ENCODE measurements around the gene DUSP22. TPM values are rescaled to one million over a fixed set of nuclear protein-coding genes. Genes with fewer than 3 reads are reported as not detected.

The DUSP22 gene
- polyA plus RNA-seq, 10 donors = 23.0 to 30.0 (median 26.7) TPM

GRCh38 chr6:296151-297122 is 4.2 kb downstream of the DUSP22 start:
- peak in 1 of 3 donors; percentile 32 for DNase-seq

- DNase-seq = no peak
Measured at GRCh38 chr6:297571-298232, 5.4 kb downstream of the DUSP22 start.

GRCh38 chr6:298233-299103 is 6.2 kb downstream of the DUSP22 start:
- DNase-seq = peak in 1 of 3 donors; percentile 19

GRCh38 chr6:299104-299980 is 7.1 kb downstream of the DUSP22 start:
- DNase-seq = no peak

- no peak for DNase-seq
Measured at GRCh38 chr6:300026-300425, 7.7 kb downstream of the DUSP22 start.

GRCh38 chr6:300494-301198 is 8.4 kb downstream of the DUSP22 start:
- DNase-seq = no peak

GRCh38 chr6:301526-301925 is 9.2 kb downstream of the DUSP22 start:
- no peak for DNase-seq

- no peak for DNase-seq
Measured at GRCh38 chr6:301929-302705, 9.8 kb downstream of the DUSP22 start.

- no peak for DNase-seq
Measured at GRCh38 chr6:302760-303159, 10.5 kb downstream of the DUSP22 start.

- no peak for DNase-seq
Measured at GRCh38 chr6:303263-303662, 11.0 kb downstream of the DUSP22 start.

- DNase-seq = no peak
Measured at GRCh38 chr6:303948-304558, 11.8 kb downstream of the DUSP22 start.

- no peak for DNase-seq
Measured at GRCh38 chr6:304833-305370, 12.6 kb downstream of the DUSP22 start.

- no peak for DNase-seq
Measured at GRCh38 chr6:305371-306206, 13.3 kb downstream of the DUSP22 start.

- DNase-seq = no peak
Measured at GRCh38 chr6:306641-307061, 14.4 kb downstream of the DUSP22 start.

GRCh38 chr6:307065-307814 is 15.0 kb downstream of the DUSP22 start:
- peak in 1 of 3 donors; percentile 33 for DNase-seq

GRCh38 chr6:307874-308273 is 15.6 kb downstream of the DUSP22 start:
- DNase-seq = no peak

GRCh38 chr6:308307-308706 is 16.0 kb downstream of the DUSP22 start:
- no peak for DNase-seq

Data from muscle of back (tissue), 11 donors.